WERI-Rb-1 (cell line): ENCODE results near the gene PLPP7.

ENCODE experiments used
- DNase-seq: peaks from one replicate; pipeline ENCODE4 v3.0.0-alpha.2; 2020
- H3K27ac ChIP-seq: fragments of 250-450 bp; sonication (Bioruptor Pico); 2 replicates; pipeline ENCODE4 v1.5.1; 2020; ENCODE audit warnings: mild to moderate bottlenecking, moderate library complexity
- H3K27me3 ChIP-seq: fragments of 250-450 bp; sonication (Bioruptor Pico); 2 replicates; pipeline ENCODE4 v1.5.1; 2021; ENCODE audit warnings: mild to moderate bottlenecking, low read depth, moderate library complexity; ENCODE audit not compliant: insufficient read depth, severe bottlenecking
- H3K36me3 ChIP-seq: fragments of 250-450 bp; sonication (Bioruptor Pico); 2 replicates; pipeline ENCODE4 v1.5.1; 2020; ENCODE audit warnings: mild to moderate bottlenecking, moderate library complexity
- H3K4me3 ChIP-seq: 2 replicates; pipeline ENCODE4 v1.5.1; 2011; ENCODE audit warnings: low read depth, mild to moderate bottlenecking, control low read depth, low read length
- H3K9me3 ChIP-seq: fragments of 250-450 bp; sonication (Bioruptor Pico); 2 replicates; pipeline ENCODE4 v1.5.1; 2021; ENCODE audit warnings: mild to moderate bottlenecking, moderate library complexity; ENCODE audit not compliant: severe bottlenecking
- CTCF ChIP-seq: IDR thresholded peaks from 2 replicates; pipeline ENCODE4 v1.5.1; 2011; ENCODE audit warnings: low read depth, mild to moderate bottlenecking, control low read depth, inconsistent platforms, low read length

The PLPP7 gene

DNA sequence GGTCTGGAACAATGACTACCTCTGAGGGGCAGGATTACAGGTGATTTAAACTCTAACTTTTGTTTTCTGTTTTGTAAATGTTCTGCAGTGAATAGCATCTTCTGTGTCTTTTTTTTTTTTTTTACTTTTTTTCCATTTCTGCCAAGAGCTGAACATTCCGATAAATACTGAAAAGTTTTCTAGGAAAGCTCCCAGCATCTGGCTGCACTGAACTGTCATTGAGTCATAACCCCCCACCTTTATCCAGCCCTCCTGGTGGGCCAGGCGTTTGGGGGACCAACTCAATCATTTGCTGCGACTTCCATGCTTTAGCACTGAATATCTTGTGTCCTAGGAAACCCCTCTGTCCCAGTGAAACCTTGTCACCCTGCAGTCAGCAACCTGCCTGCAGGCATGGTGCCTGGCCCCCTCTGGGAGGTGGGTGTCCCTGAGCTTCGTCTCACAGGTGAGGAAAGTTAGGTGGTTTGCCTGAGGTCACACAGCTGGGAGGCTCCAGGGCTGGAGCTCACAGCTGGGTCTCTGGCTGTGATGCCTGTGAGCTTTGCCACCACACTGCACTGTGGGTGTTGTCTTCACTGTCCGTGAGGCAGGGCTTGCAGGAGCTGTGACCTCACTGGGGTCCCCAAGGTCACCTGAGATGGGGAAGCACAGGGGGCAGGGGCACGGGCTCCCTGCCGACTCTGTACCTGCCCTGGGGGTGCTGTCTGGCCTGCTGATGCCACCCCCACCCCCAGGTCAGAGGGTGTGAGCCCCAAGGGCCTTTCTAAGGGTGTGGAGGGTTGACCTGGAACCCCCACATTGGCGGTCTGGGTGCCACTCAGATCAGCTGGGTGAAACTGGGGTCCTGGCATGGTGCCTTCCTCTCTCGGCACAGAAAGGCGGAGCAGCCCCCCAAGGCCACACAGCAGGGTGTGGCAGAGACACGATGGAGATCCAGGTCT, 14.1 kb downstream of the PLPP7 start:
- H3K4me3 ChIP-seq: no peak overlapping the region
- H3K36me3 ChIP-seq: no peaks in the 10 kb centered on the region
- no peaks in the 10 kb centered on the region for H3K9me3 ChIP-seq
- no peak for TF ChIP-seq CTCF
- no peak for DNase-seq
- no peak overlapping the region for H3K27ac ChIP-seq
- H3K27me3 ChIP-seq: no peaks in the 10 kb centered on the region

- Histone ChIP-seq H3K4me3 (no peak overlapping the region), H3K27me3 (no peaks in the 10 kb centered on the region), H3K36me3 (no peaks in the 10 kb centered on the region), H3K27ac (no peak overlapping the region), H3K9me3 (no peaks in the 10 kb centered on the region)
- TF ChIP-seq CTCF: no peak
- no peak for DNase-seq
These were observed 15.3 kb downstream of the PLPP7 start for GRCh38 chr9:131304676-131305355.

DNA sequence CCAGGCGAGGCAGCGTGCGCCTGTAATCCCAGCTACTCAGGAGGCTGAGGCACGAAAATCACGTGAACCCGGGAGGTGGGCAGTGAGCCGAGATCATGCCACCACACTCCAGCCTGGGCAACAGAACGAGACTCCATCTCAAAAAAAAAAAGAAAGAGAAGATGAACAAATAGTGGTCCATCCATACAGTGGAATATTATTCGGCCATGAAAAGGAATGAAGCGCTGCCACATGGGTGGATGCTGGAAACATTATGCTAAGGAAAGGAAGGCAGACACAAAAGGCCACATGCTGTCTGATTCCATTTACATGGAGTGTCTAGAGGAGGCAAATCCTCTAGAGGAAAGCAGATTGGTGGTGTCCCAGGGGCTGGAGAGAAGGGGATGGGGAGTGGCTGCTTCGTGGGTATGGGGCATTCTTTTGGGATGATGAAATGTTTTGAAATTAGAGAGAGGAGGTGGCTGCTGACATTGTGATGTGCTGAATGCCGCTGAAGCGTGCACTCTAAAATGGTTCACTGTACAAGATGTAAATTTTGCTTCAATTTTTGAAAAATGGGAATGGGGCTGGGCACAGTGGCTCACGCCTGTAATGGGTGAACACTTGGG, 17.0 kb downstream of the PLPP7 start:
- H3K9me3 ChIP-seq: no peaks in the 10 kb centered on the region
- H3K4me3 ChIP-seq: no peak overlapping the region
- no peak for DNase-seq
- H3K27ac ChIP-seq: no peak overlapping the region
- H3K27me3 ChIP-seq: no peaks in the 10 kb centered on the region
- no peaks in the 10 kb centered on the region for H3K36me3 ChIP-seq
- no peak for TF ChIP-seq CTCF

DNA sequence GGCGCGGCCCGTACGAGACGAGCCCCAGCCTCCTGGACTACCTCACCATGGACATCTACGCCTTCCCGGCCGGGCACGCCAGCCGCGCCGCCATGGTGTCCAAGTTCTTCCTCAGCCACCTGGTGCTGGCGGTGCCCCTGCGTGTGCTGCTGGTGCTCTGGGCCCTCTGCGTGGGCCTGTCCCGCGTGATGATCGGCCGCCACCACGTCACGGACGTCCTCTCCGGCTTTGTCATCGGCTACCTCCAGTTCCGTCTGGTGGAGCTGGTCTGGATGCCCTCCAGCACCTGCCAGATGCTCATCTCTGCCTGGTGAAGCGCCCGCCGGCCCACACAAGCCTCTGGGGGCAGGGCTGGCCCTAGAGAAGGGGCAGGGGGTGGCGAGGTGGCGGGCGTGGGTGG, 18.5 kb downstream of the PLPP7 start:
- H3K36me3 ChIP-seq: no peaks in the 10 kb centered on the region
- no peaks in the 10 kb centered on the region for H3K27me3 ChIP-seq
- TF ChIP-seq CTCF: no peak
- H3K4me3 ChIP-seq: no peak overlapping the region
- DNase-seq: no peak
- no peak overlapping the region for H3K27ac ChIP-seq
- no peaks in the 10 kb centered on the region for H3K9me3 ChIP-seq

DNA sequence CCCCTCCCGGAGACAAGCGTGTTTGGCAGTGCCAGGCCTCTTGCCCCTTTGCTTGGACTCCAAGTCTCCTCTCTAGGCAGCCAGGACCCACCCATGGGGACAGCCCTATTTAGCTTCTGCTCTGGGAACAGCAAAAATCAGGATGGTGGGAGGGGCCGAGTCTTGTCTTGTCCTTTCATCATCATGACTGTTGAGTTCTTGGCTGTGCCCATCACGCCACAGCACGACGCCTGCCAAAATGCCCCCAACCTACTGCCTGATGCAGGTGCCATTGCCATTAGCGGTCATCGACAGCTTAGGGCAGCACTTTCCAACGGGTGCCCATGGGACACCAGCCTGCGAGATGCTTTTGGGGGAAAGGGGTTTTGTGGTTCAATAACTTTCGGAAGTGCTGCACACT, 18.9 kb downstream of the PLPP7 start:
- Histone ChIP-seq H3K9me3 (no peaks in the 10 kb centered on the region), H3K4me3 (no peak overlapping the region), H3K27ac (no peak overlapping the region), H3K27me3 (no peaks in the 10 kb centered on the region), H3K36me3 (no peaks in the 10 kb centered on the region)
- TF ChIP-seq CTCF: no peak
- DNase-seq: no peak
